ENCODE data around the gene FGF10.

The FGF10 gene

GRCh38 chr5:44389090-44389822 is at the start of gene FGF10:
Gene FGF10, minus strand, starts transcription at chr5:44389420. Its CDS starts 738 bp downstream, at chr5:44388682.
- DNase-seq (ENCODE audit: low read depth in 2 of 2), result no peak

GRCh38 chr5:44426944-44427343 is 37.7 kb upstream of the FGF10 start:
- no peak for DNase-seq (ENCODE audit: low read depth in 2 of 2)

- DNase-seq (ENCODE audit: low read depth in 2 of 2), result no peak
Measured at GRCh38 chr5:44412286-44412685, 23.1 kb upstream of the FGF10 start.

- no peak for DNase-seq (ENCODE audit: low read depth in 2 of 2)
Measured at GRCh38 chr5:44402084-44402483, 12.9 kb upstream of the FGF10 start.

- no peak for DNase-seq (ENCODE audit: low read depth in 2 of 2)
Measured at GRCh38 chr5:44401611-44402010, 12.4 kb upstream of the FGF10 start.

GRCh38 chr5:44398382-44398781 is 9.2 kb upstream of the FGF10 start:
- DNase-seq (ENCODE audit: low read depth in 2 of 2), result no peak

- no peak for DNase-seq (ENCODE audit: low read depth in 2 of 2)
Measured at GRCh38 chr5:44396312-44396711, 7.1 kb upstream of the FGF10 start.

GRCh38 chr5:44390351-44390750 is 1.1 kb upstream of the FGF10 start:
- no peak for DNase-seq (ENCODE audit: low read depth in 2 of 2)

- no peak for DNase-seq (ENCODE audit: low read depth in 2 of 2)
Measured at GRCh38 chr5:44389823-44390143, 563 bp upstream of the FGF10 start.

- DNase-seq (ENCODE audit: low read depth in 2 of 2), result no peak
Measured at GRCh38 chr5:44388321-44389089, 715 bp downstream of the FGF10 start.

- DNase-seq (ENCODE audit: low read depth in 2 of 2), result no peak
Measured at GRCh38 chr5:44387921-44388320, 1.3 kb downstream of the FGF10 start.

GRCh38 chr5:44387406-44387805 is 1.8 kb downstream of the FGF10 start:
- no peak for DNase-seq (ENCODE audit: low read depth in 2 of 2)

GRCh38 chr5:44385291-44385900 is 3.8 kb downstream of the FGF10 start:
- no peak for DNase-seq (ENCODE audit: low read depth in 2 of 2)

- no peak for DNase-seq (ENCODE audit: low read depth in 2 of 2)
Measured at GRCh38 chr5:44384816-44385215, 4.4 kb downstream of the FGF10 start.

- DNase-seq (ENCODE audit: low read depth in 2 of 2), result no peak
Measured at GRCh38 chr5:44382894-44383293, 6.3 kb downstream of the FGF10 start.

GRCh38 chr5:44377057-44377456 is 12.2 kb downstream of the FGF10 start:
- no peak for DNase-seq (ENCODE audit: low read depth in 2 of 2)

GRCh38 chr5:44372028-44372427 is 17.2 kb downstream of the FGF10 start:
- DNase-seq (ENCODE audit: low read depth in 2 of 2), result no peak

- DNase-seq (ENCODE audit: low read depth in 2 of 2), result no peak
Measured at GRCh38 chr5:44367203-44367602, 22.0 kb downstream of the FGF10 start.

GRCh38 chr5:44365345-44365744 is 23.9 kb downstream of the FGF10 start:
- DNase-seq (ENCODE audit: low read depth in 2 of 2), result no peak

GRCh38 chr5:44364097-44364496 is 25.1 kb downstream of the FGF10 start:
- no peak for DNase-seq (ENCODE audit: low read depth in 2 of 2)

- no peak for DNase-seq (ENCODE audit: low read depth in 2 of 2)
Measured at GRCh38 chr5:44361342-44362001, 27.7 kb downstream of the FGF10 start.

- no peak for DNase-seq (ENCODE audit: low read depth in 2 of 2)
Measured at GRCh38 chr5:44360919-44361318, 28.3 kb downstream of the FGF10 start.
